Measurements from ENCODE around the gene CTSC.

CTSC gene

GRCh38 chr11:88320149-88320559 is 17.4 kb downstream of the CTSC start:
- no peak overlapping the region for H3K9ac ChIP-seq (ENCODE audit: low read length)
- peaks cover 95% of the 10 kb centered on the region for H4K20me1 ChIP-seq (ENCODE audit: insufficient read depth, low read length)
- peaks cover 100% of the 10 kb centered on the region for H3K79me2 ChIP-seq (ENCODE audit: low read length)
- no peaks in the 10 kb centered on the region for H3K27me3 ChIP-seq (ENCODE audit: low read depth, low read length)
- no peak for TF ChIP-seq EZH2phosphoT487 (IDR thresholded peaks at IDR 0.05; ENCODE audit: low read depth)
- TF ChIP-seq, protein P1, sequence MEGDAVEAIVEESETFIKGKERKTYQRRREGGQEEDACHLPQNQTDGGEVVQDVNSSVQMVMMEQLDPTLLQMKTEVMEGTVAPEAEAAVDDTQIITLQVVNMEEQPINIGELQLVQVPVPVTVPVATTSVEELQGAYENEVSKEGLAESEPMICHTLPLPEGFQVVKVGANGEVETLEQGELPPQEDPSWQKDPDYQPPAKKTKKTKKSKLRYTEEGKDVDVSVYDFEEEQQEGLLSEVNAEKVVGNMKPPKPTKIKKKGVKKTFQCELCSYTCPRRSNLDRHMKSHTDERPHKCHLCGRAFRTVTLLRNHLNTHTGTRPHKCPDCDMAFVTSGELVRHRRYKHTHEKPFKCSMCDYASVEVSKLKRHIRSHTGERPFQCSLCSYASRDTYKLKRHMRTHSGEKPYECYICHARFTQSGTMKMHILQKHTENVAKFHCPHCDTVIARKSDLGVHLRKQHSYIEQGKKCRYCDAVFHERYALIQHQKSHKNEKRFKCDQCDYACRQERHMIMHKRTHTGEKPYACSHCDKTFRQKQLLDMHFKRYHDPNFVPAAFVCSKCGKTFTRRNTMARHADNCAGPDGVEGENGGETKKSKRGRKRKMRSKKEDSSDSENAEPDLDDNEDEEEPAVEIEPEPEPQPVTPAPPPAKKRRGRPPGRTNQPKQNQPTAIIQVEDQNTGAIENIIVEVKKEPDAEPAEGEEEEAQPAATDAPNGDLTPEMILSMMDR (IDR thresholded peaks at IDR 0.05; ENCODE audit: low read depth, low read length) = no peak
- H3K27ac ChIP-seq (ENCODE audit: low read length) = peak overlapping the region; percentile 36
- H3K9me3 ChIP-seq (ENCODE audit: insufficient read depth, low read length) = no peaks in the 10 kb centered on the region
- H3K4me2 ChIP-seq (ENCODE audit: low read length) = peak overlapping the region; percentile 13
- no peak overlapping the region for H2AFZ ChIP-seq (ENCODE audit: low read depth, low read length)
- H3K4me3 ChIP-seq (ENCODE audit: low read length) = no peak overlapping the region
- H3K4me1 ChIP-seq (ENCODE audit: low read length) = peaks cover 74% of the 10 kb centered on the region
- H3K36me3 ChIP-seq (replicated peaks; ENCODE audit: low read depth, low read length) = peaks cover 50% of the 10 kb centered on the region

DNA sequence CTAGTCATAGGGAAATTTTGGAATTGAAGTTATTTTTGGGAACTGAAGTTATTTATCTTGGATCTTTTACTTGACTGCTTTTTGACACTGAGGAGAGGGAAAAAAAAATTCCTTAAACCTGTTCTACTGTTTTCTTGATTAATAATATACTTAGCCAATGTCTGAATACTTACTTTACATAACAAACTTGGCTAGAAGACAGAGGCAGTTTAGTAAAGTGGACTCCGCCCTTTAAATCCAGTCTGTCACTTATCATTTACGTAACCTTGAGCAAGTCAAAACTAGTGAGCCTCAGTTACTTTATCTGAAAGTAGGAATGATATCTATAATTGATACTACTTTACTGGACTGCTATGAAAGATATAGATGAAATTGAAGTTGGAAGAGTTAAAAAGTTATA is 19.5 kb downstream of the CTSC start:
- peaks cover 55% of the 10 kb centered on the region for H3K36me3 ChIP-seq (replicated peaks; ENCODE audit: low read depth, low read length)
- no peak overlapping the region for H3K4me2 ChIP-seq (ENCODE audit: low read length)
- no peak overlapping the region for H3K9ac ChIP-seq (ENCODE audit: low read length)
- H3K9me3 ChIP-seq (ENCODE audit: insufficient read depth, low read length) = no peaks in the 10 kb centered on the region
- H3K79me2 ChIP-seq (ENCODE audit: low read length) = peaks cover 100% of the 10 kb centered on the region
- no peak overlapping the region for H2AFZ ChIP-seq (ENCODE audit: low read depth, low read length)
- H3K27me3 ChIP-seq (ENCODE audit: low read depth, low read length) = no peaks in the 10 kb centered on the region
- TF ChIP-seq EZH2phosphoT487 (IDR thresholded peaks at IDR 0.05; ENCODE audit: low read depth) = no peak
- TF ChIP-seq, protein P1 (IDR thresholded peaks at IDR 0.05; ENCODE audit: low read depth, low read length) = no peak
- H3K4me1 ChIP-seq (ENCODE audit: low read length) = peaks cover 72% of the 10 kb centered on the region
- H3K27ac ChIP-seq (ENCODE audit: low read length) = no peak overlapping the region
- H4K20me1 ChIP-seq (ENCODE audit: insufficient read depth, low read length) = peaks cover 95% of the 10 kb centered on the region
- no peak overlapping the region for H3K4me3 ChIP-seq (ENCODE audit: low read length)

- H4K20me1 ChIP-seq (ENCODE audit: insufficient read depth, low read length) = peaks cover 95% of the 10 kb centered on the region
- peaks cover 77% of the 10 kb centered on the region for H3K4me1 ChIP-seq (ENCODE audit: low read length)
- no peak overlapping the region for H3K4me3 ChIP-seq (ENCODE audit: low read length)
- no peak overlapping the region for H3K9ac ChIP-seq (ENCODE audit: low read length)
- H3K9me3 ChIP-seq (ENCODE audit: insufficient read depth, low read length) = no peaks in the 10 kb centered on the region
- no peak overlapping the region for H2AFZ ChIP-seq (ENCODE audit: low read depth, low read length)
- H3K79me2 ChIP-seq (ENCODE audit: low read length) = peaks cover 100% of the 10 kb centered on the region
- TF ChIP-seq EZH2phosphoT487 (IDR thresholded peaks at IDR 0.05; ENCODE audit: low read depth) = no peak
- TF ChIP-seq, protein P1 (IDR thresholded peaks at IDR 0.05; ENCODE audit: low read depth, low read length) = no peak
- H3K36me3 ChIP-seq (replicated peaks; ENCODE audit: low read depth, low read length) = peaks cover 59% of the 10 kb centered on the region
- no peak overlapping the region; the same call in 1 of the 2 replicates for H3K4me2 ChIP-seq (ENCODE audit: low read length)
- no peaks in the 10 kb centered on the region for H3K27me3 ChIP-seq (ENCODE audit: low read depth, low read length)
- H3K27ac ChIP-seq (ENCODE audit: low read length) = no peak overlapping the region
These were observed 20.0 kb downstream of the CTSC start for GRCh38 chr11:88317536-88317935.

GRCh38 chr11:88315981-88316441 is 21.5 kb downstream of the CTSC start:
- Histone ChIP-seq H3K27ac (ENCODE audit: low read length) (peak overlapping the region; percentile 35), H3K36me3 (replicated peaks; ENCODE audit: low read depth, low read length) (peaks cover 64% of the 10 kb centered on the region), H3K79me2 (ENCODE audit: low read length) (peaks cover 100% of the 10 kb centered on the region), H3K4me2 (ENCODE audit: low read length) (peak overlapping the region; percentile 4), H2AFZ (ENCODE audit: low read depth, low read length) (no peak overlapping the region), H3K4me1 (ENCODE audit: low read length) (peaks cover 84% of the 10 kb centered on the region), H3K27me3 (ENCODE audit: low read depth, low read length) (no peaks in the 10 kb centered on the region), H3K9me3 (ENCODE audit: insufficient read depth, low read length) (no peaks in the 10 kb centered on the region), H4K20me1 (ENCODE audit: insufficient read depth, low read length) (peaks cover 95% of the 10 kb centered on the region), H3K9ac (ENCODE audit: low read length) (no peak overlapping the region), H3K4me3 (ENCODE audit: low read length) (no peak overlapping the region)
- no peak for TF ChIP-seq EZH2phosphoT487 (IDR thresholded peaks at IDR 0.05; ENCODE audit: low read depth)
- TF ChIP-seq, protein P1 (IDR thresholded peaks at IDR 0.05; ENCODE audit: low read depth, low read length) = no peak

Data from OCI-LY3 (cell line).